ENCODE data around the gene NEK1.

The NEK1 gene

GRCh38 chr4:169601016-169601771 is 11.2 kb downstream of the NEK1 start:
- H3K4me3 ChIP-seq (ENCODE audit: low read depth, low read length), result no peak overlapping the region
- TF ChIP-seq, protein P1, sequence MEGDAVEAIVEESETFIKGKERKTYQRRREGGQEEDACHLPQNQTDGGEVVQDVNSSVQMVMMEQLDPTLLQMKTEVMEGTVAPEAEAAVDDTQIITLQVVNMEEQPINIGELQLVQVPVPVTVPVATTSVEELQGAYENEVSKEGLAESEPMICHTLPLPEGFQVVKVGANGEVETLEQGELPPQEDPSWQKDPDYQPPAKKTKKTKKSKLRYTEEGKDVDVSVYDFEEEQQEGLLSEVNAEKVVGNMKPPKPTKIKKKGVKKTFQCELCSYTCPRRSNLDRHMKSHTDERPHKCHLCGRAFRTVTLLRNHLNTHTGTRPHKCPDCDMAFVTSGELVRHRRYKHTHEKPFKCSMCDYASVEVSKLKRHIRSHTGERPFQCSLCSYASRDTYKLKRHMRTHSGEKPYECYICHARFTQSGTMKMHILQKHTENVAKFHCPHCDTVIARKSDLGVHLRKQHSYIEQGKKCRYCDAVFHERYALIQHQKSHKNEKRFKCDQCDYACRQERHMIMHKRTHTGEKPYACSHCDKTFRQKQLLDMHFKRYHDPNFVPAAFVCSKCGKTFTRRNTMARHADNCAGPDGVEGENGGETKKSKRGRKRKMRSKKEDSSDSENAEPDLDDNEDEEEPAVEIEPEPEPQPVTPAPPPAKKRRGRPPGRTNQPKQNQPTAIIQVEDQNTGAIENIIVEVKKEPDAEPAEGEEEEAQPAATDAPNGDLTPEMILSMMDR (IDR thresholded peaks at IDR 0.05; ENCODE audit: low read depth, low read length, missing control alignments), result no peak

DNA sequence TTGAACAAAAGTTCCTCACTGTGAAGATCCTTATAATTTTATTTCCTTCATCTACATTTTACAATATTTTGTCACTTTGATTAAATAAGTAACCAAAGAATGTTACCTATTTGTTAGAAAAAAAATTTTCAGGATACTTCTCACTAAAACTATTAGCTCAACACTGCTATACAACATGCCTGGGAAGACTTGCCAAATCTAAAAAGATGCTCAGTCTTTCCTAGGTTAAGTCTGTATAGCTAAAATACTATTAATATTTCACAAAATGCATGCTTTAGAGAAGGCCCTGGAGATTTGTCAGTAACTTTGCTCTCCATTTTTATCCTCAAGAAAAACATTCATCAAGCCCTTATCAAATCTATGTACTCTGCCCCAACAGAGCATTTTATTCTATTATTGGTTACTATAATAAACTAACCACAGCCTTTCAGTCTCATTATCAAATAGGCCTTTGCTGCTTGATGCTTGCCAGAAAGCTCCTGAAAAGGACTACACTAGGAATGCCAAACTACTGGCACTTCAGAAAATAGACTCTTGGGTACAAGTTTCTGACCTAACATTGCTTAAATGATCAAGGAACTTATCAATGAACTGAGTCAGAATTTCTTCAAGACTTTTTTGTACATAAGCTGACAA is 17.7 kb downstream of the NEK1 start:
- no peak overlapping the region for H3K4me3 ChIP-seq (ENCODE audit: low read depth, low read length)
- no peak for DNase-seq (ENCODE audit: low read depth)
- TF ChIP-seq, protein P1 (IDR thresholded peaks at IDR 0.05; ENCODE audit: low read depth, low read length, missing control alignments), result no peak

More at GRCh38 chr4:169601016-169601771, 11.2 kb downstream of the NEK1 start:
- no peak for DNase-seq (ENCODE audit: low read depth)

DNA sequence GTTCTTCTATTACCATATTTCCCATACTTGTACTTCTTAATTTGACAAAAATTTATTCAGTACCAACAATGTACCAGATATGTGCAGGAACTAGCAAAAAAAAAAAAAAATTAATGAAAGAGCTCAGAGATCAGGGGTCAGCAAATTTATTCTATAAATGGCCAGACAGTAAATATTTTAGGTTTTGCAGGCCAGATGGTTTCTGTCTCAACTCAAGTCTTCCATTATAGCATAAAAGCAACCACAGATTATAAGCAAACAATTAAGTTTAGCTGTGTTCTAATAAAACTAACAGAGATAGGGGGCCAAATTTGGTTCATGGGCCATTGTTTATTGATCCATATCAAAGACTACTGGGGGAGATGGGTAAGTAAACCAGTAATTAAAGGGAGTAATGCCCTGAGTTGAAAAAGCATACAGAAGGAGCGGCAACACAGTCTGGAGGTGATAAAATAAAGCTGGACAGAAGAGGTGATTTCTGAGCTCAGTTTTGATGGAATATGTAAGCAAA is 19.3 kb downstream of the NEK1 start:
- no peak for DNase-seq (ENCODE audit: low read depth)
- H3K4me3 ChIP-seq (ENCODE audit: low read depth, low read length), result no peak overlapping the region
- TF ChIP-seq, protein P1 (IDR thresholded peaks at IDR 0.05; ENCODE audit: low read depth, low read length, missing control alignments), result no peak

DNA sequence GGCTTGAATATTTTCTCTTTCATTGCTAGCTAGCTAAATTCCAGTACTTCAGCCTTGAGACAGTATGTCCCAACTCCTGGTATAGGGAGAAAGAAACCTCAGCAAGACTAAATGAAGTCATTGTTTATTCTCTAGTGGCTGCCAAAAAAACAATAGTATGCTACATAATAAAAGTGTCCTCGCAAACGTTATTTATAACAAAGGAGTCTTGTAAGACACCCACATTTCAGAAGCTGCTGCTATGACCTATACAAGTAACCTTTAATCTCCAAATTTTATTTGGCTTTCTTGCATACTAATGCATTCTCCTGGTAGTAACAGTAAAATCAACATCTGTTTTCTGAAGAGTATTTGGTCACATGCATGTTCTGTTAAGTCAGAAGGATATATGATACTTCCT is 28.8 kb downstream of the NEK1 start:
- DNase-seq (ENCODE audit: low read depth), result no peak
- TF ChIP-seq, protein P1 (IDR thresholded peaks at IDR 0.05; ENCODE audit: low read depth, low read length, missing control alignments), result no peak
- H3K4me3 ChIP-seq (ENCODE audit: low read depth, low read length), result no peak overlapping the region

DNA sequence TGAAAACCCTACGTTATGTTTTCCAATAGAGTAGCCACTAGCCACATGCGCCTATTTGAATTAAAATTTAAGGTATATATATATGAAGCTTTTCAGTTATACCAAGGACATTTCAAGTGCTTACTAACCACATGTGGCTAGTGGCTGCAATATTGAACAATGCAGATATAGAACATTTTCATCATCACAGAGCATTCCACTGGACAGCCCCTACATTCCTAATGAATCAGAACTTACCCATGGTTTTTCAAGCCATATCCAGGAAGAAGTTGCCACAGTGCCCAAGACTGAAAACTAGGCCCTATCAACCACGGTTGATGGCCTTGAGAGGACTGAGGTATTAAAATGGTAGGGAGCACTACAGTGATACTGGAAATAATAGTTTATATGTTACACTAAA is 29.7 kb downstream of the NEK1 start:
- TF ChIP-seq, protein P1 (IDR thresholded peaks at IDR 0.05; ENCODE audit: low read depth, low read length, missing control alignments), result no peak
- no peak overlapping the region for H3K4me3 ChIP-seq (ENCODE audit: low read depth, low read length)
- DNase-seq (ENCODE audit: low read depth), result no peak

DNA sequence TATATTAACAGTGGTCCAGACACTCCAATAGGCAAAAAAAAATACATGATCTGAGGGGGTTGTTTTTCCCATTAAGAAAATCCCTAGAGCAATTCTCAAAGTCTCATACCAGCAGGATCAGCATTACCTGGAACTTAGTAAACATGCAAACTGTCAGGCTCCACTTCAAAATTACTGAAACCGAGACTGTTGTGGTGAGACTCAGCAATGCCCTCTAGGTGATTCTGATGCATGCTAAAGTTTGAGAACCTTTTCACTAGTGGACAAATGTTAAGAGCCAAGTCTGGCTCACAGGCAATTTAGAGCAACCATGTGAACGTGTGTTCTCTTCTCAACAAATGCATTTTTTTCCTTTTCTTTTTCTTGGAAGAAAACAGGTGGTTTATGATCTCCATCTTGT is 30.2 kb downstream of the NEK1 start:
- TF ChIP-seq, protein P1 (IDR thresholded peaks at IDR 0.05; ENCODE audit: low read depth, low read length, missing control alignments), result peak; percentile 23
- H3K4me3 ChIP-seq (ENCODE audit: low read depth, low read length), result no peak overlapping the region
- no peak for DNase-seq (ENCODE audit: low read depth)
